HG03460 (cell line): ENCODE data around the gene CLCN3.
"Not testable (repeated sequence)": the region's sequence is repeated elsewhere in the genome, so short reads cannot be mapped to it uniquely, and the experiment has no call there.

Experiments used
- ATAC-seq: cut with Tn5 transposase; IDR thresholded peaks from one replicate; pipeline ENCODE4 v1.9.1; 2021; ENCODE audit not compliant: unreplicated experiment

The CLCN3 gene

DNA sequence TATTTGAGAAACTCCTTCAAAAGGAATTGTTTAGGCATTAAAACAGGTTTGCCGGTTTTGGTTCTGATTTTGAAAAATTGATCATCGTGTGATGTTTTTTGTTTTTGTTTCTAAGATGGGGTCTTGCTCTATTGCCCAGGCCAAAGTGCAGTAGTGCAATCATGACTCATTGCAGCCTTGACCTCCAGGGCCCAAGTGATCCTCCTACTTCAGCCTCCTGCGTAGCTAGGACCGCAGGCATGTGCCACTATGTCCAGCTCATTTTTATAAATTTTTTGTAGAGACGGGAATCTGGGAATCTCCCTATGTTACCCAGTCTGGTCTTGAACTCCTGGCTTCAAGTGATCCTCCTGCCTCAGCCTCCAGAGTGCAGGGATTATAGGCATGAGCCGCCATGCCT, 35.0 kb downstream of the CLCN3 start:
- ATAC-seq, result no peak

DNA sequence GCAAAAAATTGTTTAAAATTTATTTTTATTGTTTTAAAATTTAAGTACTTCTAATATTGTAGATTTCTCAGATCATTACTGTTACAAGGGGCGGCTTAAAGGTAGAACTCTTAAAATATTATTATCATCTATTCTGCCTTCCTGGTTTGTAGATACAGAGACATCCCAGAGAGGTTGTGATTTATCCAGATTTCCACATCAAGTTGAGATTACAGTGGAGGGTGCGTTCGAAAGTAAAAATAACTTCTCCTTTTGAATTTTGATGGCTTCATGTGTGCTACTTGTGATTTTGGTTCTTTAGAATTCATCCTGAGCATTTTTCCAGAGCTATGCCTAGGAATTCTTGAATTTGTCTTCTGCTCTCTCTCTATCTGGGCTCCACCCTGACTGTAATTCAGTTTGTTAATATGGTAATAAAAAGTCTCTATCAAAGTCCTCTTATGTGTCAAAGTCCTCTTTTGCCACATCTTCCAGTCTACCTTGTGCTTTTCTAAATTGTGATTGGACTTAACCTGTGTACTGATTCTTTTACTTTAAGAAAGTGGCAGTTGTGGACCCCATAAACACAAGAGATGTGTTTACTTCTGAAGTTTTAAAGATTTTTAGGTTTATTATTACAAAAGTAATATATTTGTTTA, 37.2 kb downstream of the CLCN3 start:
- ATAC-seq, result no peak

DNA sequence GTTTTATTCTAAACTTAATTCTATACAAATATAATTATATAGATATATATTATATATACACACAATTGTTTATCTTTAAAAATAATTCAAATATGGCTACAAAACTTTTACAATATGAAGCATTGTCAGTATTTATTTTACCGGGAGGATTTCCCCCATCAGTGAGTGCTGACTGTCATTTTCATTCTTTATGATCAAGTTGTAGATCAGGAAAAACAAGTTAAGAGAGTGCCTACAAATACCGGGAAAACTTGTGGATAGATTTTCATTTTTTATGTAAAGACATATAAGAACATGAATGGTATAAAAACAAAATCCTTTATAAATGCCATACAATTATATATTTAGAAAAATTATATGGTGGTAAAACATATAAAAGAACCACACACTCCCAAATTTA, 37.8 kb downstream of the CLCN3 start:
- no peak for ATAC-seq

DNA sequence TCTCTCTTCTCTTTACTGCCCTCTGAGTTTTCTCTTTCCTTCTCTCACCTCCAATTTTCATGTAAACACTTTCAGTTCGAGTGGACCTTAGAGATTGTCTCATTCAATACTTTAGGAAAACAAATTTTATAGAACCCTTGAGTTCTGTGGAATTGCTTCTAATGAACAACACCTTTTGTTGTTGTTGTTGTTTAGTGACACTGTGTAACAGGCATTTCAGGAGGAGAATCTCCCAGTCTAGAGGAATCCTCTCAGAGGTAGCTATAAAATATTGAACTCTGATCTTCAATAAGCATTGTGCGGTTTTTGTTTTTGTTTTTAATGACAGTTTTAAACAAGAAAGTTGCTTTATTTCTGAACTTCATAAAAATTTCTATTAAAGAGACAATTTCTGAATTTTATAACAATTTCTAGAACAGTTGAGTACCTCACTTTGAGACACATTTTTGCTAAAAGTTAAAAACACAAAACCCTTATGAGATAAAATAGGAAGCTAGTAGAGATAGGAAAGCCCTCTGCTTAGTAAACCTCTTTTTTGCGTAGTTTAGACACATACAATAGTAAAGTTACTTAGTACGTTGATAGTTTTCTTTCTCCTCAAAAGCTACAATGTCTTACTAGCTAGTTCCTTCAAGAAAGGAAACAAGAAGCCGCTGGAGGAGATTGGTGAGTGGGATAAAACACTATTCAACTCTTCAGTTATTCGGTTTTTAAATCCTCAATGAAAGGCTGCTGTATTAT, 38.8 kb downstream of the CLCN3 start:
- no peak for ATAC-seq

DNA sequence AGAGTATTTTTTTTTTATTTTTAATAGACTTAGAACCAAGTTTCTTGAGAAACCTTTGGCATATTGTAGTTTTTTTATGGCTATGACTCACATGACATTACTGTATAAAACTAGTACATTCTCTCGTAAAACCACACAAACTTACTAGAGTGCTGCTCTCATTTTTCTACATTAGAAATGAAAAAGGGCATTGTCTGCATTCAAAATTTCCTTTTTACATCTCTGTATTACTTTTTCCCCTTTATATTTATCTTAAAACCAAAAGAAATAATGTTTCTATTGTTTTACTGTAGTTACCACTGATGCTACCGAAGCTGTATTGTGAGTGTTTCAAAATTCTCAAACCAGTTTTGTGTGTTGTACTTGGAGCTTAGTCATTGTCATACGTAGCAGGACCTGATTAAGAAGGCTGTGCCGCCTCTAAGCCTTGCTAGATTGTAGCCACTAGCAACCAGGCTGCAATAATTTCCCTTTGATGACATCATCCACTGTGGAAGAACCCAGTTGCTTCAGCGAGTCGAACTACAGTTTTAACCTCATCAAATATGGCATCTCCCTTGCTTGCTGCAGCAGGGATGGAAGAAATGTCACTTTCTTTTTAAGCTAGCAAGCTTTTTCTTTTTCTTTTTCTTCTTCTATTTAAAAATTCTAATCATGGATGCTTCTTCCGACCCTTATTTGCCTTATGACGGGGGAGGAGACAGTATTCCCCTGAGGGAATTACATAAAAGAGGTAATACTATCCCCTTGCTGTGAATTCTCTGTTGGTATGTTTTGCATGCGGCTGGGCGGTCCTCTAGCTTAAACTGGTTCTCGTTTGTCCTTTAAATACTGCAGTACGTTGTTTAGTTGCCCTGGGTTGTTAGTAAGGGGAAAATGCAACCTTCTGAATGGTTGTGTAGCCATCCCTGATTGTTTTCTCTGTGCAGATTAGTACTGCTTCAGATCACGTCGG, 39.6 kb downstream of the CLCN3 start:
- ATAC-seq, result peak; percentile 95

DNA sequence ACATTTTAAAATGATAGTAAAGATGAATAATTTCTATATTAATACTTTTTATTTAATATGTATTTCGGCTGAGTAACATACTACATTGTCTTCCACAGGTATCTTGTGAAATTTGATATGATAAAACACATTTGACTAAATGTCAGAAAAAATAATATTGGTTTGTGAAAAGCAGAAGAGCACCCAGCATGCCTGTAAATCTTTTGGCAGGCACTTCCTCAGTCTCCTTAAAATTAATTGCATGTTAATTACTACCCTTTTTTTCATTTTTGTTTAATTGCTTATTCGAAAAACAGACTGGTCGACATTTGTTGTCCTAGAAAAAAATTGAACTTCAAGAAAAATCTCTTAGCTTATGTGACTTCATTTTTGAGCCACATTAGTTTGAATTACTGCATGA, 40.6 kb downstream of the CLCN3 start:
- ATAC-seq, result no peak

DNA sequence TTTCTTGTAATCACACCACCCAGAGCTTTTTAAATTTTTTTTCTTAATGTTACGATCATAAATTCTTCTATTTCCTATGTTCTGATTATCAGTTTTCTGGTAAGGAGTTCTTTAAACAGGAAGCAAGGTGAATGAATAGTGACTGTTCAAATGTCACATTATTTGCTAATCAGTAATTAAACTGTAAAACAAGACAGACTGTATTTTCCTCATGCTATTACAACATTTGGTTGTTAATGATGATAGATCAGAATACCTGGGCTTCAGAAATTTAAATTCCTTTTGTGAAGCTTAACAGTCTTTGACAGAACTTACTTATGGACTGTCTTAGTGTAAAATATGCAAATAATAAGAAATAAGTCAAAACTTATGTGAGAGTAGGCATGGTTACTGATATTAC, 41.4 kb downstream of the CLCN3 start:
- no peak for ATAC-seq

DNA sequence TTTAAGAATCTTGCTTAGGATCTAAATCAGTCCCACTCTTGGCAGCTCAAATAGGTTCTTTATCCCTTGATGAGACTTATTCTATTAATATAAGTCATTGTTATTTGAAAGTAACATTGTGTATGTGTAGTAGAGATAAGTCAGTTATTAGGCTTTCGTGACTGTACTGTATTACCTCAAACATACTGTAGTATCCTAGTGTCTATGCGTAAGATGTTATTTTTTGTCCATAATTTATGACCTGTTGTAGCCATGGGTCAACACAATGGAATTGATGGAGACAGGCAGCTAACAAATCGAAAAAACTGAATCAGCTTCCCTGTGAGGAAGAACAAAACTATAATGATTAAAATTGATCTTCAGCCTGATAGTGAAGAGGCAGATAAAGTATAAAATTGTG, 41.8 kb downstream of the CLCN3 start:
- ATAC-seq, result no peak

DNA sequence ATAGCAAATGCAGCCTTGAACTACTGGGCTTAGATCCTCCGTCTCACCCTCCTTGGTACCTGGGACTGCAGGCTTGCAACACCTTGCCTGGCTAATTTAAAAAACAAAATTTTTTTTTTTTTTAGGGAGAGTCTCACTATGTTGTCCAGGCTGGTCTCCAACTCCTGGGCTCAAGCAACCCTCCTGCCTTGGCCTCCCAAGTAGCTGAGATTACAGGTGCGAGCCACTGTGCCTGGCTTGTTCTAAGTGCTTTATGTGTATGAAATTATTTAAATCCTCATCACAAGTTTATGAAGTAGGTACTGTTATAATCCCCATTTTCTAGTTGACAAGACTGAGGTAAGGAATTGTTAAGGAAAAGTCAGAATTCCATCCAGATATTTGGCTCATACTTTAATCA, 43.0 kb downstream of the CLCN3 start:
- no peak for ATAC-seq

DNA sequence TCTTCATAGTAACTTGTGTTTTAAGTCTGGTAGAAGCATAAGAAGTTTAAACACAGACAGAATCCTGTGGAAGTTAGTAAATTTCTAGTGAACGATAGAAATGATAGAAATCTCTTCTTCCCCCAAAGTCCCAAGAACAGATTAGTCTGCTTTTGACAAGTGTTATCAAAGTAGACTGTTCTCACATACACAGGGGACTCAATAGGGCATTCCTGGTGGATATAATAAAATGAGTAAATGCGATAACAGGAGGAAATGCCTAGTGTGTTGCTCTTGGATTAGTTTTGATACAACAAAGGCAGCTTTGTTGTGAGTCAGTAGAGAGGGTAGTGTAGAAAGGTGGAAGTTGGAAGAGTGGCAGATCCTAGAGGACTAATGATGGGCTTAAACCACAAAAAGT, 43.5 kb downstream of the CLCN3 start:
- no peak for ATAC-seq

DNA sequence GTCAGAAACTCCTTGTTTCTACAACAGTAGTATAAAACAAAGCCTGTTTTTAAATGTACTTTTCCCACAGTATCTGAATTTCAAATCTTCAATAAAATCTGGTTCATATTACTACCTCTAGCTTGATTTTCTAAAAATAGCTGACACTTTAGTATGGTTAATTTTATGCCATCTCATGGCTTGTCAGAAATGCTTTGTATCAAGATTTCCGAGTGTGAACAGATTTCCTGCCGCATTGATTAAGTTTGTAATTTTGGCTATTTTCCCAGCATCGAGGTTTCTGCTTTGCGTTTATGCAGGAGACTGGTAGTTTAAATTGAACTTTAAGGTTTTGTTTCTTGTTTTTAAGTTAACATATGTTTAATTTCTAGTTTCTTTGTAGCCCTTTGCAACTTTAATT, 44.2 kb downstream of the CLCN3 start:
- no peak for ATAC-seq

DNA sequence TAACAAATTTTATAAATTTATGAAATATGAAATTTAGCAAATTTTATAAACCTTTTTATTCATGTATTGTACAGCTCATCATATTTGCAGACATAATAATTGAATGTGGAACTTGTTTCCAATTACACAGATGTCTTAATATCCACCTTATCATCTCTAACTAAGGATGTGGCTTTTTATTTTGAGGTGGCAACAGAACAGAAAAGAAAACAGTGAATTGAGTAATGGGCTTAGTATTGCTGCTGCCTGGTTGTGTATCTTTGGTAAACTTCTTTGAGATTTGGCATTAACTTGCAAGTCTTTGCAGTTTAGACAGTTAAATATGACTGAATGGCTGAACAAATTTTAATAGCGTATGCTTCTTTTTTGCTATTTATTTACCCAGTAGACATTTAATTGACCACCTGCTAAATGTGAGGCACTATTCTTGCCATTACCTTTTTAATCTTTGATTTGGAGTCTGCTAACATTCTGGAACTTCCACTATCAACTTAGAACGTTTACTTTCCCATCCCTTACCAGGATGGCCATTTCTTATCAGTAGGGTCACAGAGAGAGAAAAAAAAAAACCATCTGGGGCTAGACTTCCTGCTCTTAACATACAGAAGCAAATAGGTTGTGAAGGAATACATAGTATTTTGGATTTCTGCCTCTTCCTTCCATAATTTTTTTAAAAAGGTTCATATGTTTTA, 44.8 kb downstream of the CLCN3 start:
- no peak for ATAC-seq

DNA sequence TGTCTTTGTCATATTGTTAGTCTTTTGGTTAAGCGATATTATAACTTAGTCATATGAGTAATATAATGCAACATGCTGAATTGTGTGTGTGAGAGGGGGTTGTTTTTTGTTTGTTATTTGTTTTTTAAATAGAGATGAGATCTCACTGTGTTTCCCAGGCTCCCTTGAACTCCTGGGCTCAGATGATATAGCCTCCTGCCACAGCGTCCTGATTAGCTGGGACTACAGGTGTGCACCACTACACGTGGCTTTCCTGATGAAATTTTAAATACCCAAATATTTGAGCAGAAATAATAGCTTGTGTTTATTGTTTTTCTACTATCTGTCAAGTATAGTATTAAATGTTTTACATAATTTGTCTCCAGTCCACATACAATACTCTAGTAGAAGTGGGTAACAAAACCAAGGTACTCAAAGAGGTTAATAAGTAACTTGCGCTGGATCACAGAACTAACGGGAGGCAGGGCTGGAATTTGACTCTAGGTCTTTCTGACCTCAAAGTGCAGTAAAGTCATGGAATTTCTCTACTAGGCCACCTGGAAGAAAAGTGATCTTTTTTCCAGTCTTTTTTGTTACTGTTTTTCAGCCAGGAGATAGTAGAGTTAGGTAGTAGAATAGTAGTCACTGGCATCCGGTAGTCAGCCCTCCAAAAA, 47.8 kb downstream of the CLCN3 start:
- ATAC-seq, result no peak

DNA sequence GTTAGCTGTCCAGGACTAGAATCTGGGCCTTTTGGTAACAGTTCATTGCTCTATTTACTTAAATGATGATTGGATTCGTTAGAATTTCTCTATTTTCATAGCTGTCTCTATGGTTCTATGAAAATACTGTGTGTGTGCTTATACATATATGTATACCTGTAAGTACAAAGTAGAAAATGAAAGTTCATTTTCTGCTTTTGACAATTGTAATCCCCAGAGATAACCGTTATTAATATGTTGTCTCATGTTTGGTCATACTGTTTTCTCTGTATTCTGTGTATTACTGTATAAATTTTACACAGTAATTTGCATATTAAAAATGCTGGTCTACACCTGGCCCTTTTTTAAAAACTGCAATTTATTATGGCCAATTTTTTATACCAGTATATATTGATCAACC, 55.4 kb downstream of the CLCN3 start:
- ATAC-seq, result no peak

DNA sequence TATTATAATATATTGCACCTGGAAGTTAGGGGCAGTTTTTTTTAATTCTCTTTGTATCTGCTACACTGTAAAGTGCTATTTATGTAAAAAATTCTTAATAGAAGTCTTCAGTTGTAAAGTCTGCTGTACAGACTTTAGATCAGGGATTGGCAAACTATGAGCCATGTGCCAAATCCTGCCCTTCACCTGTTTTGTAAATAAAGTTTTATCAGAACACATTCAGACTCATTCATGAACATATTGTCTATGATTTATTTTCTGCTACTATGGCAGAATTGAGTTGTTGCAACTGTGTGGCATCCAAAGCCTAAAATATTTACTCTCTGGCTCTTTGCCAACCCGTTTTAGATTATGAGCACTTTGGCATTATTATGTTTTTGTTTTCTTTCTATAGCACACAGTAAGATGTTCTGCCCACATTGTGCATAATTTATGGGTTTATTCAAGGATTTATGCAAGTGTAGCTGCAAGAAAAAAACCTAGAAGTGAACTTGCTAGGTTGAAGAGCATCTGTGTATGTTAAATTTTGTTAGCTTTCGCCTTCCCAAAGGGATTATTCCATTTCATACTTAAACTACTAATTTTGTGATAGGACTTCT, 56.9 kb downstream of the CLCN3 start:
- ATAC-seq, result no peak

DNA sequence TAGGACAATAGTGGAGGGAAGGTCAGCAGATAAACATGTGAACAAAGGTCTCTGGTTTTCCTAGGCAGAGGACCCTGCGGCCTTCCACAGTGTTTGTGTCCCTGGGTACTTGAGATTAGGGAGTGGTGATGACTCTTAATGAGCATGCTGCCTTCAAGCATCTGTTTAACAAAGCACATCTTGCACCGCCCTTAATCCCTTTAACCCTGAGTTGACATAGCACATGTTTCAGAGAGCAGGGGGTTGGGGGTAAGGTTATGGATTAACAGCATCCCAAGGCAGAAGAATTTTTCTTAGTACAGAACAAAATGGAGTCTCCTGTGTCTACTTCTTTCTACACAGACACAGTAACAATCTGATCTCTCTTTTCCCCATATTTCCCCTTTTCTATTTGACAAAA, 58.1 kb downstream of the CLCN3 start:
- ATAC-seq, result not testable (repeated sequence)

DNA sequence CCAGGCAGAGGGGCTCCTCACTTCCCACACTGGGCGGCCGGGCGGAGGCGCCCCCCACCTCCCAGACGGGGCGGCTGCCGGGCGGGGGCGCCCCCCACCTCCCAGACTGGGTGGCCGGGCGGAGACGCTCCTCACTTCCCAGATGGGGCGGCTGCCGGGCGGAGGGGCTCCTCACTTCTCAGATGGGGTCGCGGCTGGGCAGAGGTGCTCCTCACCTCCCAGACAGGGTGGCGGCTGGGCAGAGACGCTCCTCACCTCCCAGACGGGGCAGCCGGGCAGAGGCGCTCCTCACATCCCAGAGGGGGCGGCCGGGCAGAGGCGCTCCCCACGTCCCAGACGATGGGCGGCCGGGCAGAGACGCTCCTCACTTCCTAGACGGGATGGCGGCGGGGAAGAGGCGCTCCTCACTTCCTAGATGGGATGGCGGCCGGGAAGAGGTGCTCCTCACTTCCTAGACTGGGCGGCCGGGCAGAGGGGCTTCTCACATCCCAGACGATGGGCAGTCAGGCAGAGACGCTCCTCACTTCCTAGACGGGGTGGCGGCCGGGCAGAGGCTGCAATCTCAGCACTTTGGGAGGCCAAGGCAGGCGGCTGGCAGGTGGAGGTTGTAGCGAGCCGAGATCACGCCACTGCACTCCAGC, 58.7 kb downstream of the CLCN3 start:
- ATAC-seq, result not testable (repeated sequence)

DNA sequence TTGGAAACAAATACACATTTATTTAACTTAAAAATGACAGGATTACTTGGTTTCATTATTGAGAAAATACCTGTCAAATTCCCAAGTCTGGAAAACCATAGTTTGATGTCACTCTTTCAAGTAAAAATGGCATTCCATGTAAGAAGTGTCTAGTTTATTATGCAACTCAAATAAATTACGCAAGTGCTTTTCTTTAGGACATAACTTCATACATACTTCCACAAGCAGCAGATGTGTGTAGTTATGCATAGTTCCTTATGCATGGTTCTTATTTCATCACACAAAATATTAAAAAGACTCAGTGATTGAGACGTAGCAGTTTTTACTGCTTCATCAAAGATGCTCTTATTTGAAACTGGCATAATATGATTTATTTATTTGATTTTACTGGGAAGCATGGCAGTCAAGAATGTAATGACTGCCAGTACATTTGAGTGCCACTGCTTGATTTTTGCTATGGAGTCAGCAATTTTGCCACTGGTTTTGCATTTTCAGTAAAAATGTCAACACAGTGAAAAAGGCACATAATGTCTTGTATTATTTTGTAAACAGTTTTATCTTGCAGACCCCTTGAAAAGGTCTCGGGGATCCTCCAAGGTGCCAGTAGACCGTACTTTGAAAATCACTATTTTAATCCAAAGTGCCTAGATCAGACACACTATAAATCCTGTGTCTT, 62.1 kb downstream of the CLCN3 start:
- no peak for ATAC-seq

DNA sequence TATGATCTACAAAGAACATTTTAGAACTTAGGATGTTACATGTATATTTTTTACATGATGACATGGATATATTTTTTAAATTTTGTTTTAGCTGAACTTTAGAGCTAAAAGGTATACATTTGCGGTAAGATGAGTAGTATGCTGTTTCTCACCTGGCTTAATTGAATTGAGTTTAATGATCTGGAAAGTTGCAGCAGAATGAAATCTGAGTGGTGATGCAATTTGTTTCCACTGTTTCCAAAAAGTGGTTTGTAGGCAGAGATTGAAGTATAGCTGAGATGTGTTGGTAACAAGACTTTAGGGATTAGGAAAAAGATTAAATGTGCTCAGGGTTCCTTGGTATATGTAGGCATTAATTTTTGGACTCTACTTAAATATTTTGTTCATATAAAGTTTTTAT, 69.3 kb downstream of the CLCN3 start:
- ATAC-seq, result no peak
